Astrocyte (in vitro differentiated cells and primary cell): Measurements from ENCODE around the gene SLC25A30. TPM values are rescaled to one million over a fixed set of nuclear protein-coding genes. Genes with fewer than 3 reads are reported as not detected.

Experiments
- DNase-seq: peaks from one replicate; pipeline ENCODE4 v3.0.0-alpha.2; 2010; ENCODE audit warnings: low read depth
- FAIRE-seq: peaks from 2 replicates; lab custom pipeline; 2011; peaks lifted over from hg19 to GRCh38; lab: Jason Lieb, UNC
- H2AFZ ChIP-seq: 2 replicates; pipeline ENCODE4 v1.6.0; 2012; ENCODE audit warnings: low read depth, low read length, inconsistent platforms
- H3K27ac ChIP-seq: 2 replicates; pipeline ENCODE4 v1.5.1; 2011; ENCODE audit warnings: low read depth, low read length, inconsistent platforms
- H3K27me3 ChIP-seq: 2 replicates; pipeline ENCODE4 v1.6.0; 2011; ENCODE audit warnings: low read length, inconsistent platforms; ENCODE audit not compliant: insufficient read depth
- H3K36me3 ChIP-seq: 2 replicates; pipeline ENCODE4 v1.5.1; 2011; ENCODE audit warnings: low read length, inconsistent platforms; ENCODE audit not compliant: insufficient read depth
- H3K4me1 ChIP-seq: 2 replicates; pipeline ENCODE4 v1.5.1; 2011; ENCODE audit warnings: low read length, inconsistent platforms; ENCODE audit not compliant: insufficient read depth
- H3K4me2 ChIP-seq: 2 replicates; pipeline ENCODE4 v1.6.0; 2012; ENCODE audit warnings: low read length, inconsistent platforms
- H3K4me3 ChIP-seq: 2 replicates; pipeline ENCODE4 v1.5.1; 2011; ENCODE audit warnings: low read depth, mild to moderate bottlenecking, low read length, inconsistent platforms; ENCODE audit not compliant: insufficient read depth
- H3K79me2 ChIP-seq: 2 replicates; pipeline ENCODE4 v1.6.0; 2012; ENCODE audit warnings: mild to moderate bottlenecking, low read length, inconsistent platforms; ENCODE audit not compliant: insufficient read depth
- H3K9ac ChIP-seq: 2 replicates; pipeline ENCODE4 v1.6.0; 2012; ENCODE audit warnings: mild to moderate bottlenecking, low read length, inconsistent platforms
- H3K9me3 ChIP-seq: 2 replicates; pipeline ENCODE4 v1.5.1; 2012; ENCODE audit warnings: low read depth, mild to moderate bottlenecking, low read length, inconsistent platforms; ENCODE audit not compliant: insufficient read depth
- H4K20me1 ChIP-seq: 2 replicates; pipeline ENCODE4 v1.6.0; 2012; ENCODE audit warnings: low read length, inconsistent platforms; ENCODE audit not compliant: insufficient read depth
- H3K27ac Mint-ChIP-seq: one replicate; pipeline ENCODE4 v1.8.0; 2021; ENCODE audit warnings: mild to moderate bottlenecking, mixed read lengths; ENCODE audit not compliant: unreplicated experiment
- H3K27me3 Mint-ChIP-seq: one replicate; pipeline ENCODE4 v1.8.0; 2021; ENCODE audit warnings: low read depth, mixed read lengths; ENCODE audit not compliant: unreplicated experiment
- H3K36me3 Mint-ChIP-seq: one replicate; pipeline ENCODE4 v1.8.0; 2021; ENCODE audit warnings: low read depth, mixed read lengths; ENCODE audit not compliant: unreplicated experiment
- H3K4me1 Mint-ChIP-seq: one replicate; pipeline ENCODE4 v1.8.0; 2021; ENCODE audit warnings: low read depth, mixed read lengths; ENCODE audit not compliant: unreplicated experiment
- H3K4me3 Mint-ChIP-seq: one replicate; pipeline ENCODE4 v1.8.0; 2021; ENCODE audit warnings: mild to moderate bottlenecking, moderate library complexity, mixed read lengths; ENCODE audit not compliant: unreplicated experiment
- H3K9me3 Mint-ChIP-seq: one replicate; pipeline ENCODE4 v1.8.0; 2021; ENCODE audit warnings: mild to moderate bottlenecking, mixed read lengths; ENCODE audit not compliant: unreplicated experiment
- EZH2 ChIP-seq: IDR thresholded peaks from 2 replicates; pipeline ENCODE4 v1.6.1; 2012; ENCODE audit warnings: mild to moderate bottlenecking, low read length, inconsistent platforms; ENCODE audit not compliant: insufficient read depth
- total RNA-seq: library from RNA; stranded (reverse); gene quantifications from 2 replicates; pipeline ENCODE4 v1.2.1, GENCODE V29; 2021
- TF ChIP-seq, protein P1 (sequence below): IDR thresholded peaks from 2 replicates; pipeline ENCODE4 v1.5.1; 2011; ENCODE audit warnings: low read depth, mild to moderate bottlenecking, inconsistent platforms, low read length, moderate library complexity; ENCODE audit not compliant: insufficient read depth

The SLC25A30 gene
- total RNA-seq, 1 donor from 2014 or later, result 14.3 TPM

DNA sequence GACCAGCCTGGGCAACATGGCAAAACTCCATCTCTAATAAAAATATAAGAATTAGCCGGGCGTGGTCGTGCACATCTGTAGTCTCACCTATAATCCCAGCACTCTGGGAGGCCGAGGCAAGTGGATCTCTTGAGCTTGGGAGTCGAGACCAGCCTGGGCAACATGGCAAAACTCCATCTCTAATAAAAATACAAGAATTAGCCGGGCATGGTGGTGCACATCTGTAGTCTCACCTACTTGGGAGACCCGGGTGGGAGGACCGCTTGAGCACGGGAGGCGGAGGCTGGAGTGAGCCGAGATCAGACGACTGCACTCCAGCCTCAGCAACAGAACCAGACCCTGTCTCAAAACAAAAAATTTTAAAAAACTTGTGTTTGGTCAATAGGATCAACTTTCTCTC, 7.7 kb downstream of the SLC25A30 start:
- H3K27me3 ChIP-seq, result no peaks in the 10 kb centered on the region
- peaks cover 8% of the 10 kb centered on the region for H3K4me1 ChIP-seq
- DNase-seq, result no peak
- H2AFZ ChIP-seq, result no peak overlapping the region
- Mint-ChIP-seq H3K36me3 (peaks cover 6% of the 10 kb centered on the region), H3K9me3 (no peaks in the 10 kb centered on the region), H3K4me1 (peaks cover 4% of the 10 kb centered on the region), H3K4me3 (no peak overlapping the region), H3K27me3 (no peaks in the 10 kb centered on the region), H3K27ac (no peak overlapping the region)
- H3K9ac ChIP-seq, result no peak overlapping the region
- H3K27ac ChIP-seq, result no peak overlapping the region
- no peaks in the 10 kb centered on the region for H3K9me3 ChIP-seq
- FAIRE-seq, result no peak
- no peak overlapping the region for H3K4me3 ChIP-seq
- peaks cover 11% of the 10 kb centered on the region for H3K36me3 ChIP-seq
- H4K20me1 ChIP-seq, result no peaks in the 10 kb centered on the region
- H3K79me2 ChIP-seq, result peaks cover 27% of the 10 kb centered on the region
- no peak overlapping the region for H3K4me2 ChIP-seq
- no peak for TF ChIP-seq EZH2
- TF ChIP-seq, protein P1, sequence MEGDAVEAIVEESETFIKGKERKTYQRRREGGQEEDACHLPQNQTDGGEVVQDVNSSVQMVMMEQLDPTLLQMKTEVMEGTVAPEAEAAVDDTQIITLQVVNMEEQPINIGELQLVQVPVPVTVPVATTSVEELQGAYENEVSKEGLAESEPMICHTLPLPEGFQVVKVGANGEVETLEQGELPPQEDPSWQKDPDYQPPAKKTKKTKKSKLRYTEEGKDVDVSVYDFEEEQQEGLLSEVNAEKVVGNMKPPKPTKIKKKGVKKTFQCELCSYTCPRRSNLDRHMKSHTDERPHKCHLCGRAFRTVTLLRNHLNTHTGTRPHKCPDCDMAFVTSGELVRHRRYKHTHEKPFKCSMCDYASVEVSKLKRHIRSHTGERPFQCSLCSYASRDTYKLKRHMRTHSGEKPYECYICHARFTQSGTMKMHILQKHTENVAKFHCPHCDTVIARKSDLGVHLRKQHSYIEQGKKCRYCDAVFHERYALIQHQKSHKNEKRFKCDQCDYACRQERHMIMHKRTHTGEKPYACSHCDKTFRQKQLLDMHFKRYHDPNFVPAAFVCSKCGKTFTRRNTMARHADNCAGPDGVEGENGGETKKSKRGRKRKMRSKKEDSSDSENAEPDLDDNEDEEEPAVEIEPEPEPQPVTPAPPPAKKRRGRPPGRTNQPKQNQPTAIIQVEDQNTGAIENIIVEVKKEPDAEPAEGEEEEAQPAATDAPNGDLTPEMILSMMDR, result no peak

DNA sequence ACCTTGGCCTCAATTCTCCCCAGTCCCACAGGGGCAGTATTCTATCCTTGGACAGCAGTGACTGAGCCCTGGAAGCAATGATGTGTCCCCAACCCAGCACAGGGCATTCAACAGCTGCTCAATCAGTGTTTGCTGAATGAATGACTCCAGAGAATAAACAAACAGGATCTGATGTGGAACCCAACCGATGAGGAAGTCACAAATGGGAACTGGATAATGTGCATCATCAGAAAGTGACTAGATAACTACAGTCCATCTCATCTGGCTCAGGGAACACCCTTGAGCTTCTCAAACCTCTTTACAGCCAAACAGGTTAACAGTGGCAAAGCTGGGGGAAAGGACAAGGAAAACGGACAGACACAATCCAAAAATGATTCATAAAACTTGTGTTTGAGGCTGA, 8.2 kb downstream of the SLC25A30 start:
- no peak for TF ChIP-seq EZH2
- TF ChIP-seq, protein P1, result no peak
- no peaks in the 10 kb centered on the region for H3K9me3 ChIP-seq
- no peaks in the 10 kb centered on the region for H3K27me3 Mint-ChIP-seq
- no peak overlapping the region for H3K4me3 ChIP-seq
- no peak for FAIRE-seq
- H2AFZ ChIP-seq, result no peak overlapping the region
- peaks cover 27% of the 10 kb centered on the region for H3K79me2 ChIP-seq
- H4K20me1 ChIP-seq, result no peaks in the 10 kb centered on the region
- H3K4me1 Mint-ChIP-seq, result peaks cover 4% of the 10 kb centered on the region
- H3K27me3 ChIP-seq, result no peaks in the 10 kb centered on the region
- H3K4me1 ChIP-seq, result peaks cover 5% of the 10 kb centered on the region
- no peaks in the 10 kb centered on the region for H3K9me3 Mint-ChIP-seq
- no peak overlapping the region for H3K9ac ChIP-seq
- no peak for DNase-seq
- H3K4me2 ChIP-seq, result no peak overlapping the region
- no peak overlapping the region for H3K4me3 Mint-ChIP-seq
- peaks cover 6% of the 10 kb centered on the region for H3K36me3 Mint-ChIP-seq
- H3K36me3 ChIP-seq, result peaks cover 12% of the 10 kb centered on the region
- H3K27ac Mint-ChIP-seq, result no peak overlapping the region
- H3K27ac ChIP-seq, result no peak overlapping the region

DNA sequence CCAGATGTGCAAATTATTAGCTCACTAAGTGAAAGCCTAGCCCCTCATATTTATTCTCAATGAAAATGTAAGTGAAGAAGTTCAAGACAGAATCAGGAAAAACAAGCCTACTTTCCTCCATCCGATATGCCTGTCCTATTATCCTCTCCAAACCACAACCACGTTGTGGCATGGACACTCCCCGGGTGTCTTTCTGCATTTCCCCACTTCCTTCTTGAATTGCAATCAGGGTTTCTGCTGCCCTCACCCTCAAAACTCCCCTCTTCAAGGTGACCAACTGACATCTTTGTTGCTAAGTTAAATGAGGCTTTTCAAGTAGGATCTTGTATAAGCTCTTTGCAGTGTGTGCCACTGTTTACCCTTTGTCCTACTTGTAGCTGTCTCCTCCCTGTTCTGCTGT, 11.8 kb downstream of the SLC25A30 start:
- Histone ChIP-seq H3K9me3 (no peaks in the 10 kb centered on the region), H3K4me3 (no peak overlapping the region), H2AFZ (no peak overlapping the region), H3K27me3 (no peaks in the 10 kb centered on the region), H3K4me1 (no peaks in the 10 kb centered on the region), H3K79me2 (peaks cover 7% of the 10 kb centered on the region), H3K27ac (no peak overlapping the region), H3K4me2 (no peak overlapping the region), H3K9ac (no peak overlapping the region), H3K36me3 (peaks cover 13% of the 10 kb centered on the region), H4K20me1 (no peaks in the 10 kb centered on the region)
- Mint-ChIP-seq H3K36me3 (peaks cover 13% of the 10 kb centered on the region), H3K4me1 (no peaks in the 10 kb centered on the region), H3K27ac (no peak overlapping the region), H3K9me3 (no peaks in the 10 kb centered on the region), H3K4me3 (no peak overlapping the region), H3K27me3 (no peaks in the 10 kb centered on the region)
- TF ChIP-seq, protein P1, result no peak
- TF ChIP-seq EZH2, result no peak
- FAIRE-seq, result no peak
- DNase-seq, result no peak
